Peyer's patch (tissue), 4 donors: ENCODE data around the gene ATP1A2.

Source experiments
- POLR2A ChIP-seq, 2 donors: fragments of 450-650 bp; IDR thresholded peaks; one replicate each; pipeline ENCODE4 v1.5.1; 2017; ENCODE audit warnings: antibody characterized with exemption in 2 of 2, mild to moderate bottlenecking in 2 of 2, moderate library complexity in 2 of 2
- TF ChIP-seq, protein P1 (sequence below), 6 experiments: fragments of 450-650 bp in 4 of 6; fragments of 200-600 bp in 2 of 6; sonication (generic) in 1 of 6; IDR thresholded peaks; one replicate each; pipeline ENCODE4 v1.5.1; 2017 to 2019; ENCODE audit warnings: antibody characterized with exemption in 6 of 6, mild to moderate bottlenecking in 3 of 6, moderate library complexity in 1 of 6

DNA sequence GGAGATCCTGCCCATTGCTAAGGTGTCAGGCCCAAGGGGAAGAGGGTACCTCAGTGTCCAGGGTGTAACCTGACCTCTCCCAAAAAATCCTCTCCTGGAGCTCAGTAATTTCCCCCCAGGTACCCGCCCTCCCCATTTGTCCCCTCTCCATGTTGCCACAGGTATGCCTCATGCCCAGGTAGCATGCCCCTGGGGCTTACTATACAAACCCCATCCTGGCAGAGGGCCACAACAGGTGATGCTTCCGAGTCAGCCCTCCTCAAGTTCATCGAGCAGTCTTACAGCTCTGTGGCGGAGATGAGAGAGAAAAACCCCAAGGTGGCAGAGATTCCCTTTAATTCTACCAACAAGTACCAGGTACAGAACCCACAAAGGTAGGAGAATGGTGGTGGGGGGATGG is 51.5 kb downstream of the ATP1A2 start:
- TF ChIP-seq, protein P1, sequence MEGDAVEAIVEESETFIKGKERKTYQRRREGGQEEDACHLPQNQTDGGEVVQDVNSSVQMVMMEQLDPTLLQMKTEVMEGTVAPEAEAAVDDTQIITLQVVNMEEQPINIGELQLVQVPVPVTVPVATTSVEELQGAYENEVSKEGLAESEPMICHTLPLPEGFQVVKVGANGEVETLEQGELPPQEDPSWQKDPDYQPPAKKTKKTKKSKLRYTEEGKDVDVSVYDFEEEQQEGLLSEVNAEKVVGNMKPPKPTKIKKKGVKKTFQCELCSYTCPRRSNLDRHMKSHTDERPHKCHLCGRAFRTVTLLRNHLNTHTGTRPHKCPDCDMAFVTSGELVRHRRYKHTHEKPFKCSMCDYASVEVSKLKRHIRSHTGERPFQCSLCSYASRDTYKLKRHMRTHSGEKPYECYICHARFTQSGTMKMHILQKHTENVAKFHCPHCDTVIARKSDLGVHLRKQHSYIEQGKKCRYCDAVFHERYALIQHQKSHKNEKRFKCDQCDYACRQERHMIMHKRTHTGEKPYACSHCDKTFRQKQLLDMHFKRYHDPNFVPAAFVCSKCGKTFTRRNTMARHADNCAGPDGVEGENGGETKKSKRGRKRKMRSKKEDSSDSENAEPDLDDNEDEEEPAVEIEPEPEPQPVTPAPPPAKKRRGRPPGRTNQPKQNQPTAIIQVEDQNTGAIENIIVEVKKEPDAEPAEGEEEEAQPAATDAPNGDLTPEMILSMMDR (IDR thresholded peaks at IDR 0.05) = no peak
- TF ChIP-seq POLR2A (IDR thresholded peaks at IDR 0.05) = no peak
